ENCODE results near the gene COIL. TPM values are rescaled to one million over a fixed set of nuclear protein-coding genes. Genes with fewer than 3 reads are reported as not detected.

Gene COIL
- total and polyA plus RNA-seq, 9 of the 15 experiments (the other 6 are each of a cell fraction or from before 2014, with no cell fraction given) = 23.9 to 41.3 (median 28.7) TPM

- no peak for TF ChIP-seq TSHZ1 (CRISPR knock-in tag; IDR thresholded peaks at IDR 0.05)
- no peak for TF ChIP-seq SMAD4 (CRISPR knock-in tag; conservative IDR thresholded peaks at IDR 0.05)
- no peak for TF ChIP-seq FUS (optimal IDR thresholded peaks at IDR 0.05; ENCODE audit: low read depth, low read length)
- TF ChIP-seq, protein P1, sequence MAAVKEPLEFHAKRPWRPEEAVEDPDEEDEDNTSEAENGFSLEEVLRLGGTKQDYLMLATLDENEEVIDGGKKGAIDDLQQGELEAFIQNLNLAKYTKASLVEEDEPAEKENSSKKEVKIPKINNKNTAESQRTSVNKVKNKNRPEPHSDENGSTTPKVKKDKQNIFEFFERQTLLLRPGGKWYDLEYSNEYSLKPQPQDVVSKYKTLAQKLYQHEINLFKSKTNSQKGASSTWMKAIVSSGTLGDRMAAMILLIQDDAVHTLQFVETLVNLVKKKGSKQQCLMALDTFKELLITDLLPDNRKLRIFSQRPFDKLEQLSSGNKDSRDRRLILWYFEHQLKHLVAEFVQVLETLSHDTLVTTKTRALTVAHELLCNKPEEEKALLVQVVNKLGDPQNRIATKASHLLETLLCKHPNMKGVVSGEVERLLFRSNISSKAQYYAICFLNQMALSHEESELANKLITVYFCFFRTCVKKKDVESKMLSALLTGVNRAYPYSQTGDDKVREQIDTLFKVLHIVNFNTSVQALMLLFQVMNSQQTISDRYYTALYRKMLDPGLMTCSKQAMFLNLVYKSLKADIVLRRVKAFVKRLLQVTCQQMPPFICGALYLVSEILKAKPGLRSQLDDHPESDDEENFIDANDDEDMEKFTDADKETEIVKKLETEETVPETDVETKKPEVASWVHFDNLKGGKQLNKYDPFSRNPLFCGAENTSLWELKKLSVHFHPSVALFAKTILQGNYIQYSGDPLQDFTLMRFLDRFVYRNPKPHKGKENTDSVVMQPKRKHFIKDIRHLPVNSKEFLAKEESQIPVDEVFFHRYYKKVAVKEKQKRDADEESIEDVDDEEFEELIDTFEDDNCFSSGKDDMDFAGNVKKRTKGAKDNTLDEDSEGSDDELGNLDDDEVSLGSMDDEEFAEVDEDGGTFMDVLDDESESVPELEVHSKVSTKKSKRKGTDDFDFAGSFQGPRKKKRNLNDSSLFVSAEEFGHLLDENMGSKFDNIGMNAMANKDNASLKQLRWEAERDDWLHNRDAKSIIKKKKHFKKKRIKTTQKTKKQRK (IDR thresholded peaks at IDR 0.05; ENCODE audit: borderline replicate concordance, low read depth, low read length) = no peak
- no peak for TF ChIP-seq TEAD2 (tag; IDR thresholded peaks at IDR 0.05)
- no peak for TF ChIP-seq ZNF140 (CRISPR knock-in tag; IDR thresholded peaks at IDR 0.05)
- TF ChIP-seq NR2F6 (CRISPR knock-in tag; IDR thresholded peaks at IDR 0.05) = no peak
- no peak for TF ChIP-seq MBD1 (CRISPR knock-in tag; IDR thresholded peaks at IDR 0.05)
- no peak for TF ChIP-seq ZNF398 (CRISPR knock-in tag; IDR thresholded peaks at IDR 0.05)
- no peak for TF ChIP-seq DIDO1 (tag; IDR thresholded peaks at IDR 0.05; ENCODE audit: low read depth)
- no peak for TF ChIP-seq HDAC1 (IDR thresholded peaks at IDR 0.05)
Observed at GRCh38 chr17:56890906-56891674, 69.8 kb downstream of the COIL start (continued).
